GF-D8 (cell line): ENCODE results near the gene CDH4.

Source experiments
- DNase-seq: peaks from one replicate; lab custom pipeline; 2025; lab: John Stamatoyannopoulos, UW

The CDH4 gene

DNA sequence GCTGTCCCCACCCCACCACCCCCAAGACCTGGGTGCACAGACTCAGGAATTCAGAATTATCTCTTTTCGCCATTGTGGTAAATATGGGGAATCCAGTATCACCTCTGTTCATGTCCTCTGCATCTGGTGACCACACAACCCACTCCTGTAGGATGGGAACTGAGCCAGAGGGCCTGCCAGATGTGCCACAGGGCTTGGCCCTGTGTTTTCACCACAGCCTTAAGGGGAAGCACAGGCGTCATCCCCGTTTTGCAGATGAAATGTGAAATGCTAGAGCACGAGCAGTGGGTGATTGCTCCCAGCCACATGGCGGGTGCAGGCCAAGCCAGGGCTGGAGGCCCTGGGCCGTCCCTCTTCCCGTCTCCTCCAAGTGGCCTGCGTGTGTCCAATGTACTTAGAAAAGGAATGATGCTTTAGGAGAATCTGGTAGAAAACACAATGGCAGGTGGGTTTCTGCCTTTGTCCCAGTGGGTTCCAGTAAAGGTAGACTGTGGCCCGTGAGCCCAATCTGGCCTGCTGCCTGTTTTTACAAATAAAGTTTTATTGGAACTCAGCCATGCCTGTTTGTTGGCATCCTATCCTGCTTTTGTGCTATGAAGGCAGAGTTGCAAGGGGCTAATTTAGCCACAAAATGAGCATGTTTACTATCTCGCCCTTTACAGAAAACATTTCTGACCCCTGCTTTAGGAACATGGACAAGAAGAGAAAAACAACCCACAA is 309.2 kb downstream of the CDH4 start:
- DNase-seq: no peak

DNA sequence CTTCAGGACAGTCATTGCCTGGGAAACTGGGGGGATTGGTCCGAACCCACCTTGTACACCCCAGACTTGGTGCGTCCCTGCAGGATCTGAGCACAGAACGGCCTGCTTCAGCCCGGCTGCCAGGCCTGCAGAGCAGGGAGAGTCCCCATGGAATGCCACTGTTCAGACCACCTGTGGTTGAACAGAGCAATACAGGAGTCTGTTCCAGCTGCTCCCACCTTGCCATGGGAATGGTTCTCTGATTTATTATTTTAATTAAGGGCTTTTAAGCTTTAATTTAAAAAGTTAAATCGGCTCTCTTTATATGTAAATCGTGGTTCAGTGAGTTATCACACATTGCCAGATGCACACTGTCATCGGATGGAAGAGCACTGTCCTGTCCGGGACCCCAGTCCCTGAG is 310.4 kb downstream of the CDH4 start:
- DNase-seq: no peak

DNA sequence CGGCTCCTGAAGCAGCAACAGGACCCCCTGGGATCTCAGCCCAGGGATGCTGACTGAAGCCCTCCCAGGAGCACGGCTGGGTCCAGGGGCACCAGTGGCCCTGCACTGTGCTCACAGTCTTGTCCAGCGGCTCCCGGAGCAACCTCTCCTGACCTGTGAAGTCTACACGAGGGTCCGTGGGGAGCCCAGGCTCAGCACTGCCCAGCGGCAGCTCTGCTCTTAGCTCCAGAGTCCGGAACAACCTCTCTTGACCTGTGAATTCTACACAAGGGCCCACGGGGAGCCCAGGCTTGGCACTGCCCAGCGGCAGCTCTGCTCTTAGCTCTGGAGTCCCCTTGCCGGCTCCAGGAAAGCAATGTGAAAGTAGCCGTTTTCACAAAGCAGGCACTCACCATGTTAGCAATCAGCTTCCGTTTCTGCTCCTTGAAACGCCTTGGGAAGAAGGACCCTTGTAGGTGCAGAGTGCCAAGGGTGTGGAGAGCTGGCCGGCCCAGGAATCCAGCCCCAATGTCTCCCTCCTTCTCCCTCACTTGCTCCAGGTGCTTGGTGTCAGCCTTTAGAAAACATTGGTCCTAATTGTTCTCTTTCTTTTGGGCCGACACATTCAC is 310.9 kb downstream of the CDH4 start:
- DNase-seq: no peak

DNA sequence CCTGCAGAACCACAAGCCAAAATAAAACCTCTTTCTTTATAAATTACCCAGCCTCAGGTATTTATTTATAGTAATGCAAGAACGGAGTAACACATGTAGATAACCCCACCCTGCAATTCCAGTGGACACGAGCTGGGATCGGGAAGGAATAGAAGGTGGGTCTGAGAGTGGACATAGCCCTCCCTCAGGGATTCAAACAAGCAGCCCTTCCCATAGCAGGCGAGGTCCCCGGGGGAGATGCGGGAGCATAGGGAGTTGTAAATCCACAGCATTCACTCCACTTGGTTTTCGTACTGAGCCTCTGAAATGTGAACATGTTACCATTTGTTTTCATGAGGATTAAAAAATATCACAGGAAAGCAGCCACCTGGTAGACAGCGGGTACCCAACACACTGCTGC is 312.6 kb downstream of the CDH4 start:
- no peak for DNase-seq

DNA sequence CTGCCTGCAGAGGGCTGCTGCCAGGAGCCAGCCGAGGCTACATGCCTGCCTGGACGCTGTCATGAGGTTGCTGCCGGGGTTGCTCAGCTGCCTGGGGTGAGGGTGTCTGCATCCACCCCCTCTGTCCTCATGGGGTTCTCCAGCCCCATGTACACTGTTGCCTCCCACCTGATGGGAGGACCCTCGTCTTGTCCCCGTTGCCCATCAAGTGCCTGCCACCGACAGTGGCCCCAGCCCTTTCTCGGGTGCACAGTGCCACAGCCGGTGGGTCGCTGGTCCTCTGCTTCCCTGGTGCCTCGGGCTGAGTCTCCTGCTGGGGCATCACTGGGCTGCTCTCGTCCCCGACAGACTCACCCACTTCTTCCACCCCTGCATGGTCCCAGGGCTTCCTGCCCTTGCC is 313.7 kb downstream of the CDH4 start:
- no peak for DNase-seq

DNA sequence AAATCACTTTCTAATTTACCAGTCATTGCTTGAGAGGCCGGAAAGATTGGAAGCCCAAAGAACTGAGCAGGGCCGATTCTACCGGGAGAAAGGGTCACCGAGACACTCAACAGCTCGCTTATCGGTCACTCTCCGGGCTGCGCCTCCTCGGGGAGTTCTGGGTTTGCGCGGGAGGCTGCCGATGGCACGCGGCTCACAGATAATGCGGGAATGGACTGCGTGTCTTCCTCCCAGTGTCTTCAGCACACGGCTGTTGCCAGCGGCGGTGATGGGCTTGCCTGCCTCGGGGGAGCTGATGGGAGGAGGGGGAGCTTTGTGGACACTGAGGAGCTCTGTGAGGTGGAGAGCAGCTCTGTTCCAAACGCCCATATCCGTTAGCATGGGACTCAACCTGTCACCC is 314.6 kb downstream of the CDH4 start:
- no peak for DNase-seq

DNA sequence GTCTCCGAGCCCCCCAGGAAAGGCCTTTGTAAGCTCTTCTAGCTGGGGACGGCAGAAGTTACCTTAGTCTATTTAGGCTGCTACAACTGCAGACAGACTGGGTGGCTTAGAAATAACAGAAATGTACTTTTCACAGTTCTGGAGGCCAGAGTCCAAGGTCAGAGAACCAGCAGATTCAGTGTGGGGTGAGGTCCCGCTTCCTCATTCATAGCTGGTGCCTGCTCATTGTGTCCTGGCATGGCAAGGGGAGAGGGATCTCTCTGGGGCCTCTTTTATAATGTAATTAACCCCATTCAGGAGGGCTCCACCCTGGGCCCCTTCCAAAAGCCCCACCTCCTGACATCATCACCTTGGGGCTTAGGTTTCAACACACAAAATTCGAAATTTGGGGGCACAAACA is 315.1 kb downstream of the CDH4 start:
- no peak for DNase-seq

DNA sequence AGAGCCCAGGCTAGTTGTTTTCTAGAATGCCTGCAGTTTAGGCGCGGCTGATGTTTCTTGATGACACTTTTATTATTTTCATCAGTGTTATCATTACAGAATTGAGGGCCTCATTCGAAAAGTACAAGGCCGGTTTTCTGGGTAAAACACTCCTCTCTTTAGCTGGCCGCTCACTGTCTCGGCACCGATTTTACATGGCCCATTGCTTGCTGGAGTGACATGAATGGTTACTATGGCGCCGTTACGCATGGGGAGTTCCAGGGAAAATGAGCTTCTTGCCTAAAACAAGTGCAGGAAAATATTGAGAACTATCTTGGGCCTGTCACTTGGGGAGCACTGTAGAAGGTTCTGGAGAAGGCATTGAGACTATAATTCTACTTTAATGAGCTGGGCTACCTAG is 317.8 kb downstream of the CDH4 start:
- DNase-seq: no peak

DNA sequence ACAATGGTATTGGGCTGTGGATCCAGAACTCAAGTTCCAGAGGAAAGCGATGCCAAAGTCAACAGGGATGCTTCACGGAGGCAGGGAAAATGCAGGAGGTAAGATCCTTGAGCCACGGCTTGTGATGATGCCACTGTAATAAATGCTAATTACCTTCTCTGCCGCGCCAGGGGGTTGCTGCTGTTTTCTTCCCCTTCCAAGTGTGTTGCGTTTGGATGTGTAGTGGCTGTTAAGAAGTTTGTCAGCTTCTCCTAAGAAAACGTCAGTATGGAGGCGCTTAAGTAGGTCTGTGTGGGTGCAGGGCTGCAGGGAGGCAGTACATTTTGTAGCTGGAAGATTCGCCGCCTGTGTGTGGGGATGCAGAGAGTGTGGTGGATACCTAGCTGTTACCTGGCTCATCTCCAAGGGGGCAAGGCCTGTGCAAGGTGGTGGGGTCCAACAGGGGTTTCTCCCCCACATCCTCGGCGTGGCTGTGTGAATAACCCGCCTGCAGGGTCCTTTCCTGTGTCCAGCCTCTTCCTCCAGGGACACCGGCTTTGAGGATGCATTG is 318.7 kb downstream of the CDH4 start:
- no peak for DNase-seq

DNA sequence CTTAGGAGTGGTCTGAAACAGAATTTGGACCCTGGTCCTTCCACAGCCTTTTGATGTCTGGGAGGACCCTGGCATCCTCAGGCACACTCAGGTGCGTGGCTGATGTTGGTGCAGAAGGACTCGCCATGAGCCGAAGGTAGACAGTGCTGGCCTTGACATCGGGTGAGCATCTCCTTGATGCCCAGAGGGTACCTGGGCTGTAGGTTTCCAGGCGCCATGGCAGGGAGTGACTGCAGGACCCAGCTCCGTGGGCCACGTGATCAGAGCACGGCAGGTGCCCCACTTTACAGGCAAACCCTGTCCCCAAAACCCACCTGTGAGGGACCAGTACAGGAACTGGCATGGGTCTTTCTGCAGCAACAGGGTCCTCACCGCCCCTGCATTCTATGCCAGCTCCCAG is 319.2 kb downstream of the CDH4 start:
- DNase-seq: no peak

DNA sequence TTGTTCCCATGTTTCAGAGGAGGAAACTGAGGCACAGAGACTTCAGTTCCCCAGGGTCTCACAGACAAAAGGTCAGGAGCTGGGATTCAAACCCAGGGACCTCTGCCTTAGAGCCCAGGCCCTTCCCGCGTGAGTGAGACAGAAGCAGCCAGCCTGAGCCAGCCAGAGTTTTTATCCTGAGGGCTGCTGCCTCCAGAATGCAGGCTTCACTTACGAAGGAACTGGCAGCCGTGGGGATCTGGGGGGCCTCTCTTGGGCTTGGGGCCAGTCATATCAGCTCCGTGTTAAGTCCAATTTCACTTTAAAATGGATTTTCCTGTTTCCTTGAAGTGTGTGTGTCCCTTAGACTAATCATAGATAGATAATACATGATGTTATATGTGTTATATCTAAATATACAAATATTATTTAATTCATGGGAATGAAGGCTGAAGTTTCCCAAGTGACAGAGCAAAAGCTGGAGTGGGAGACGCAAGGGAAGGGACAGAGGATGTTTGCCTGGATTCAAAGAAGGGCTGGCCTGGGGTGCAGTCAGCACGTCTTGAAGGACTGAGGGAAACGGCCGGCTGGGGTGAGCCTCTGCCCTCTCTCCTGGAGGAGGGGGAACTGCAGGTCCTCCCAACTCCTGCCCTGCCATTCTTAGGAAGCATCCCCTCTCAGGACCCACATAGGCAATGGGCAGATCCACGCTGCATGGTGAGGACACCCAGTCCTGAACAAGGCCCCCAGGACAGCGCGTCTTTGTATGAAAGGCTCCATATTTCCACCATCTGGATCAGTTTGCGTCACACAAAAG is 320.1 kb downstream of the CDH4 start:
- DNase-seq: no peak

DNA sequence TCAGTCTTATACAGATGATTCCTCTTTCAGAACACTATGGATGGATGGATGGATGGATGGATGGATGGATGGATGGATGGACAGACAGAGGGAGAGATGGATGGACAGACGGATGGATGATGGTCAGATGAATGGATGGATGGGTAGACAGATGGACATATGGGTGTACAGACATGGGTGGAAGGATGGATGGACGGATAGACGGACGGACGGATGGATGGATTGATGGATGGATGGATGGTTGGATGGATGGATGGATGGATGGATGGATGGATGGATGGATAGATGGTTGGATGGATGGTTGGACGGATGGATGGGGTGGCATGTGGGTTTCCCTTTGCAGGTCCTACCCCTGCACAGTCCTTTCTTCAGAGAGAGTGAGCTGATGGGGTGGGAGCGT is 320.7 kb downstream of the CDH4 start:
- no peak for DNase-seq

DNA sequence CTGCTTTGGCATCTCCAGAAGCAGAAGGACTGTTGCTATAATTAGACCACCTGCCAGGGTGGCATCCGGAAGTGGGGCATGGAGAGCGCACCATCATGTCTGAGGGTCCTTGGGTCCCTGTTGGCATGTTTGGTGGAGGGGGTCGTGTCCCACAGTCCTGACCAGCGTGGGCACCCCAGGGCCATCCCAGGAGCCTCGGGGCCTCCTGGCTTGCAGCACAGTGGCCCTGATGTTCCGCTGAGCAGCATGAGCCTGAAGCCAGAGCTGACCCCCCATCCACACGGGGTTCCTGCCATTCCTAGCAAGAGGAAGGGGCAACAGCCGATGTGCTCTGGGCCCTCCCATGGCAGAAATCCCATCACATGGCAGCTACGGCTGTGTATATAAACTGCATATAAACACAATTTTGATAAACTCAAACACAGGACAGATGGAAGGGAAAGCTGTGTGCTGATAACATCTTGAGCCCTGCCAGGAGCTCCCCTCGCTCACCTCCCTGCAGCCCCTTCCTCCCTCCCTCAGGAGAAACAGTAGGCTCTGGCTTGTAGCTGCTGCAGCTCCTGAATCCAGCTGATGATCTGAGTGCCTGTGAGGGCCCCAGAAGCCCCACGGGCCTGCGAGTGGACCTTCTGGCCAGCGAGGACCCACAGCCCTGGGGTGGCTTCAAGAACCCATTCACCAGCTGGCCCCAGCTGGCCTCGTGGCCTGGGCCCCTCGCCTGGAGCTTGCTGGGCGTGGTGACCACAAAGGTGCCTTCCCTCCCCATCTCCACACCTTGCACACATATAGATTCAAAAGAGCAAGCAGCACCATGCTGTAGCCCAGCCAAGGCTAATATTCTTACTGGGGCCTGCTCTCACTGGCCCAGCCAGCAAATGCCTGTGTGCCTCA is 321.6 kb downstream of the CDH4 start:
- DNase-seq: no peak

DNA sequence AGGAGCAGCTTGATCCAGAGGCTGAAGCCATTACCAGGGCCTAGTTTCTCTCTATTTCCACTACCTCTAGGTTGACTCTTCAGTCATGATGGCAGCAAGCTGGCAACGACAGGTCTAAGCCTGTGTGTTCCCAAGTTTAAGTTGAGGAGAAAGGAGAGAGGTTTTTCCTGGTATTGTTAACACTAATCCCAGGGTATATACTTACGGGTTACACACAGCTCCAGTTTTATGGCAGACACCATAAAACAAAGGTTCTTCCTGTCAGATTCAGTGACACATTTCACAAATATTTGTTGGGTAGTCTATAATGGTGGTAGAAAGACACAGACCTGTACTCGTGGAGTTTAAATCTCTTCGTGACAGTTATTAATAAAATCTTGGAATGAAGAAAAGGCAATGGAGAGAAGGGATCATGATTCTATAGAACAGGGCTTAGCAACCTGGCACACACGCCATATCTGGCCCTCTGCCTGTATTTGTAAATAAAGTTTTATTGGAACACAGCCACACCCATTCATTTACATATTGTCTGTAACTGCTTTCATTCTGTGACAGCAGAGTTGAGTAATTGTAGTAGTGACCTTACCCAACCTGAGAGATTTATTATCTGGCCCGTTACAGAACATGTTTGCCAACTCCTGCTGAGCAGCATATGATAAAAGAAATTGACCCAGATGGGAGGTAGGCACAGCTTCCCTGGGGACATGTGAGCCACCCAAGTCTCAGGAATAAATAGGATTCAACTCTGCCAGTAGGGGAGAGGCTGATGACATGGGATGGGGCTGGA is 323.3 kb downstream of the CDH4 start:
- DNase-seq: no peak

DNA sequence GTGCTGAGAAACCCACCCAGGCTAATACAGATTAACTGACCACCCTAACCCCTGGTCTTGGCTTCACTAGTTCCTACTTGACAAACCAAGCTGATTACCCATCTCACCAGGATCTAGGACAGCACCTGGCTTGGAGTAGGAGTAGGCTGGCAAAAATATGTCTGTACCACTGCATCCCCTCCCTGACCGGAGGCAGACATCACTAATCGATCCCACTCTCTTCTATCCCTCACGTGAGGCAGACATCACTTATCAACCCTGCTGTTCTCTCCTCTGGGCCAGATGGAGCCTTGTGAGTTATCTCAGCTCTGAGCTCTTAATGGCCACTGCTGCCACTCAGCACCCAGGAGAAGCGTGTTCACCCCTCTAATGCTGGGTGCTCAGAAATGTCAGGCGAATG is 324.3 kb downstream of the CDH4 start:
- no peak for DNase-seq

DNA sequence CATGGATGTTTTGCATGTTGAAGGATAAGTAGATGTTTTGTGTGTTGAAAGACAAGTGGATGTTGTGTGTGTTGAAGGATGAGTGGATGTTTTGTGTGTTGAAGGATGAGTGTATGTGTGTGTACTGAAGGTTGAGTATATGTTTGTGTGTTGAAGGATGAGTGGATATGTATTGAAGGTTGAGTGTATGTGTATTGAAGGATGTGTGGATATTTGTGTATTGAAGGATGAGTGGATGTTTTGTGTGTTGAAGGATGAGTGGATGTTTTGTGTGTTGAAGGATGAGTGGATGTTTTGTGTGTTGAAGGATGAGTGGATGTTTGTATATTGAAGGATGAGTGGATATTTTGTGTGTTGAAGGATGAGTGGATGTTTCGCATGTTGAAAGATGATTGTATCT is 325.0 kb downstream of the CDH4 start:
- DNase-seq: no peak

DNA sequence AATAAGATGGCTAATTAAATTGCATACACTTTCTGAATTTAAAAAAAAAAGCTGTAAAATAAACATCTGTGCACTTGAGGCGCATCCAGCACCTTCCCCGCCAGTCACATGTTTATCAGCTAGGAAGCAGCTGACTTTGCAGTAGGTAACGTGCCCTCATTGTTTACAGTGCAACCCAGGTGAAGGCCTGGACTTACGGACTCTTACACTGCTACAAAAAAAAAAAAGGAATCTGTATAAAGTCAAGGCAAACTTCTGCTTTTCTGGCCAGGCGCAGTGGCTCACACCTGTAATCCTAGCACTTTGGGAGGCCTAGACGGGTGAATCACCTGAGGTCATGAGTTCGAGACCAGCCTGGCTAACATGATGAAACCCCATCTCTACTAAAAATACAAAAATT is 327.8 kb downstream of the CDH4 start:
- no peak for DNase-seq

DNA sequence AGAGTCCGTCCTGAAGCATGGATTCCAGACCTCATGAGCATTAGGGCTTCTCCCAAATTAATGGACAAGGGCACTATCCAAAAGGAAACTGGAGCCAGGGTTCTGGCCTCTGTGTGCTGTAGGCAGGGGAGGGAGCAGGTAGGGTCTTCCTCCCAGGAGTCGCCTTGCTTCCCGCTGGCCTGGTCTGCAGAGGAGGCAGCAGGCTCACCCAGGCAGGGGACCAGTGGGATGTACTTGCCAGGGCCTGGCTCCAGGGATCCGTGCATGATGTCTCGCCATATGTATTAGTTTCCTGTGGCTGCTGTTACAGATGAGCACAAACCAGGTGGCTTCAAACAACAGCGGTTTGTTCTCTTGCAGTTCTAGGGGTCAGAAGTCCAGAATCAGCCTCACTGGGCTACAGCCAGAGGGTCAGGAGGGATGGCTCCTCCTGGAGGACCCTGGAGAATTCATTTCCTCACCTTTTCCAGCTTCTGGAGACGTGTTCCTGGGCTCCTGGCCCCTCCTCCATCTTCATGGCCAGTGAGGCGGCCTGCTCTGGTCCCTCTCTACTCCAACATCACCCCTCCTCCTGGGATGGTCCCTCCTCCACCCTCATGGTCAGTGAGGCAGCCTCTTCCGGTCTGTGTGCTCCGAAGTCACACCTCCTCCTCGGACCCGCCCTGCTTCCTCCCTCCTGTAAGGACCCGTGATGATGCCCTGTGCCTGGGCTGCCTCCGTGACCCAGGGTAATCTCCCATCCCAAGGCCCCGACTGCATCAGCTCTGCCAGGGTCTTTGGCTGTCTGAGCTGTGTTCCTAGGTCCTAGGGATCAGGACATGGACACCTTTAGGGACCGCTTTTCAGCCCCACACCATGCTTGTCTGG is 329.1 kb downstream of the CDH4 start:
- DNase-seq: no peak

DNA sequence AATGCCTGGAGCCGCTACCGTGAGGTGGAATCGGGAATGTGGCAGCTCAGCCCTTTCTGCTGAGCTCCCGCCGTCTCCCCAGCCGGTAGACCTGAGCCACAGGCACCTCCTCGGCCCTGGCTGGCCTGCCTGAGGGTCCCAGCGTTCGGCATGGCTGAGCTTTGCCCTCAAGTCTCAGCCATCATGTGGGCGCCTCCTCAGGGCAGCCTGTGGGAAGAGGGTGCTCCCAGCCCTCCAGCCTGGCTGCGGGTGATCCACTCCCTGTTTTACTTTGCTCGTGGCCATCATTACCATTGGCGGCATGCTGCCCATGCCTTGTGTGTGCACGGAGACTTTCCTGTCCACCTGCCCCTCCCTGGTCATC is 329.7 kb downstream of the CDH4 start:
- DNase-seq: no peak

DNA sequence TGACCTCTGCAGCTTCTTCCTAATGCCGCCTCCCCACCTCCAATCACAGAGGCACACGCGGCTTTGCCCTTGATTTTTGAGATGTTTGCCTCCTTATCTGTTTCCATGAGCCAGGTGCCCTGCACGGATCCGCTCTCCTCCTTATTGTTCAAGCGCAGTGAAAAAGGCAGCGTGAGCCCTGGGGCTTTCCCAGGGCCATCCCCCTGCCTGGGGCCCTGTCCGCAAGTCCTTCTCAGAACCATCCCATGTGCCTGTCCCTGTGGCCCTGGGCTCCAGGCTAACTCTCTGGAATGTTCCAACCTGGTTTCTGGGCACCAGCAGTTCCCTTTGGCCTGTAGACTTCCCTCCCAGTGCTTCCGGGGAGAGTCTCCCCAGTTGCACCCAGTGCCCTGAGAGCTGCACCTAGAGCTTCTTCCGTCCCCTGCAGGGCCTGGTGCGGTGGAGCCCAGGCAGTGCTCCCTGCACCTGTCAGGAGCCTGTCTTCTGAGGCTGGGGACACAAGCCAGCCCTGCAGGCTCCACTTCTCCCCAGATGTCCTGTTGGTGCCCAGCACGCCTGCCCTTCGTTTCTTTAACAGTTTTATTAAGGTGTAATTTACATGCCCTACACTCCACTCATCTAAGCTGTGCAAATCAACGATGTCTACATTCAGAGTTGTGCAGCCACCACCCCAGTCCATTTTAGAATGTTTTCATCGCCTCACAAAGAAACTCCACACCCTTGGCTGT is 330.3 kb downstream of the CDH4 start:
- DNase-seq: no peak
